Fibroblast of peridontal ligament (primary cell): ENCODE results near the gene SSBP1.
"Not testable (repeated sequence)": the region's sequence is repeated elsewhere in the genome, so short reads cannot be mapped to it uniquely, and the experiment has no call there.

Experiments
- DNase-seq: peaks from one replicate; pipeline ENCODE4 v3.0.0-alpha.2; 2010; ENCODE audit errors: extremely low read depth

The SSBP1 gene

DNA sequence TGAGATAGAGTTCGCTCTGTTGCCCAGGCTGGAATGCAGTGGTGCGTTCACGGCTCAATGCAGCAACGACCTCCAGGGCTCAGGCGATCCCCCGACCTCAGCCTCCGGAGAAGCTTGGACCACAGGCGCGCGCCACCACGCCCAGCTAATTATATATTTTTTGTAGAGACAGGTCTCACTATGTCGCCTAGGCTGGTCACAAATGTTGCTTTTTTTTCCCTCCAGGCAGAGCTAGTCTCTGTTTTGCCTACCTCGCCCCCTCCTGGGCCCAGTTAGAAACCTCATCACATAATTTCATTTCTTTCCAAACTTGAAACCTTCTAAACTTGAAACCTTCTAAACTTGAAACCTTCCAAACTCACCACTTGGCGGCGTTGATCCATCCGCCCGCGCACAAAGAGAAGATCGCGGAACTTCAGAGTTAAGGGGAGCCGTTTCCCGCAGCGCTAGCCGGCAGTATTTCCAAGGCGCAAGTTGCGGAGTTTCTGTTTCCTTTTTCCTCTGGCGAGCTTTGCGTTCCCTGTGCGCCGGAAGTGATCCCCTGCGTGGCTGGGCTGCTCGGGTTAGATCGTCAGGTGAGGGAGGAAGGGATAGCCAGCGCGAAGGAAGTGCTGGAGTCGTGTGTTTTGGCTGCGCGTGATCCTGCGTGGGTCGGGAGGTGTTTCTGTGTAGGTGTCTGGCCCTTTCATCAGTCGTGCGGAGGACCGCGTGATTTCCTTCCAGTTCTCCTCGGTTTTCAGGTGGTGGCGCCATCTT is at the start of gene SSBP1:
TSS of gene SSBP1 (plus strand) at position 523 of the 756 bp plus-strand sequence. CDS start 809 bp downstream, outside the sequence.
- DNase-seq: peak; percentile 97

- DNase-seq: not testable (repeated sequence)
These were observed 48.9 kb upstream of the SSBP1 start for GRCh38 chr7:141689072-141689825.

- no peak for DNase-seq
These were observed 46.6 kb upstream of the SSBP1 start for GRCh38 chr7:141691540-141691939.

GRCh38 chr7:141691961-141692360 is 46.2 kb upstream of the SSBP1 start:
- DNase-seq: no peak

DNA sequence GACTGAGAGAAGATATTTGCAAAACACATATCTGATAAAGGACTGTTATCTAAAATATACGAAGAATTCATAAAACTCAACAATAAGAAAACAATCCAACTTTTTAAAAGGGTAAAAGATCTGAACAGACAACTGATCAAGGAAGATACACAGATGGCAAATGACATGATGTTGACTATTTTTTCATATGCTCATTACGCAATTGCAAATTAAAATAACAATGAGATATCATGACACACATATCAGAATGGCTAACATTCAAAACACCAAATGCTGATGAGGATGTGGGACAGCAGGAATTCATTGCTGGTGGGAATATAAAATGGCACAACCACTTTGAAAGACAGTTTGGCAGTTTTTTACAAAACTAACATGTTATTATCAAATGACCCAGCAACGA is 45.1 kb upstream of the SSBP1 start:
- DNase-seq: no peak

DNA sequence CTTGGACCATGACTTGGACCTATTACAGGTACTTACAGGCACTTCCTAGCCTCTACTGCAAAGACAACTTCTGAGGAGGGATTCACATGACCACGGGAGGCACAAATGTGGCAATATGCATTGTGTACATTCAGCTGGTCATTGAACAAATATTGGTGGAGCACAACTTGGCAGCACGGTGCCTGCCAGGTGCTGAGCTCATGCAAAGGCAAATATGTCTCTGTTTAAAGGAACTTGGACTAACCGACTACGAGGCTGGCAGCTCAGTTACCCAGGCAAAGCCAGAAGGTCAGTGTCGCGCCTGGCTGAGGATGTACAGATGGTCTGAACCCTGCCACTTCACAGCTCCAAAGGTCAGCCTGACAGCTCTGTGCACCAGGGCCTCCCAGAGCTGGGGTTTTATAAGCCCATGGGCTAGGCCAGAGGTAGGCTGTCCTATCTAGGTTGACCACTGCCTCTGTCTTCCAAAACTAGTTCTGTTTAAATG is 42.3 kb upstream of the SSBP1 start:
- no peak for DNase-seq

DNA sequence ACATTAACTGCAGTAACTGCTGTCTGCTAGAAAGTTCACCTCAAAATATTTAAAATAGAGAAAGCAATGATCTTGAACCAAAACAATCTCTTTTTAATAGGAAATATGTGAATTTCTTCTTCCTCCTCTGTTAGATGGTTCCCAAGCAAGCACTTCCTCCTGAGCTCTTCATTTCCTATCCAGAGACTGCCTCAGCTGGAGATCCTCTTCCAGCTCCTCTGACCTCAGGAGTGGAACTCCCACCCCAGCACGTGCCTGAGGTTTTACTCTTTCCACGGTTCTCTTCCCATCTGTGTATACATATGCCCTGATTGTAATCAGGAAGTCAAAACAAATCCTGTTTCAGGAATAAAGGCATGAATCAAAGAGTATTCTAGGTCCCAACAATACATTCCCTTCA is 41.8 kb upstream of the SSBP1 start:
- no peak for DNase-seq

- no peak for DNase-seq
These were observed 40.8 kb upstream of the SSBP1 start for GRCh38 chr7:141697211-141697871.

GRCh38 chr7:141698247-141699015 is 39.7 kb upstream of the SSBP1 start:
- DNase-seq: no peak

- no peak for DNase-seq
These were observed 38.3 kb upstream of the SSBP1 start for GRCh38 chr7:141699860-141700259.

DNA sequence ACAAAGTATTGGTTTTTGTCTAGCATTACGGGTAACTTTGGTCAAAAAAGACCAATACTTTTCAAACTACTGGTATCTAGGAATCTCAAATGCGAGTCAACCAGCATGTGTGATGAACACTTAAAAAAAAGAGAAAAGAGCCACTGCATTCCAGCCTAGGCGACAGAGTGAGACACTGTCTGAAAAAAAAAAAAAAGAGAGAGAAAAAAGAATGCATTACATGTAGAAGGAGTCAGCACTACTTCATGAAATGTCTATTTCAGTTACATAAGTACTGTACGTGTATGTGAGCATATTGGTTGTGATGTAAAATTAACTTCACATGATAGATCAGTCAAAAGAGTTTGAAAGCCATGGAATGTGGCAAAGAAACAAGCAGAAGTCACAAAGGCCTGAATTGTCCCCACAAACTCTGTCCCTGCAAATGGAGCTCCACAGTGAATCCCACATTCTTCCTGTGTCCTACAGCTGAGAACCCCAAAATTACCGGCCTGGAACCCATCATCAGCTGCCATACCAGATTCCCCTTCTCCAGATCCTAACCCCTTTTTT is 37.8 kb upstream of the SSBP1 start:
- no peak for DNase-seq

- DNase-seq: no peak
These were observed 37.2 kb upstream of the SSBP1 start for GRCh38 chr7:141700848-141701371.

- DNase-seq: no peak
These were observed 36.6 kb upstream of the SSBP1 start for GRCh38 chr7:141701489-141702046.

- DNase-seq: no peak
These were observed 36.1 kb upstream of the SSBP1 start, which contains the start of gene DENND11 for GRCh38 chr7:141702047-141702567. Gene DENND11, minus strand, starts transcription at chr7:141702166. Its CDS starts 13 bp downstream, at chr7:141702153.

DNA sequence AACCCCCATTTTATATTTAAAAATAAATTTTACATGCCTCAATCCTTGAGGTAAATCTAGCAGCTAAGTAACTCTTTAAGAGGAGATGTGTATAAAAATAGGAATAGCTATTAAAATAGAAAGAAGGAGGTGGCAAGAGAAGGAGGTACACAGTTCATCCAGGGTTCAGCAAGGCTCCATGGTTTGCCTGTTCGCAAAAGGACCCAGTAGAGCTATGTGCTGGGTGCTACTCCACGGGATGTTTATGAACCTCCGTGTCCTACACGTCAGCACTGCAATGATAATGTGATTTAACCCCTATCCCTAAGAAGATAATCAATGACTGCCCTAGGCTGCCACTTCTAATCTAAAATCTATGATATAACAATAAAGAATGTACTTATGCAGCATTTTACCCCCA is 35.3 kb upstream of the SSBP1 start:
- no peak for DNase-seq

DNA sequence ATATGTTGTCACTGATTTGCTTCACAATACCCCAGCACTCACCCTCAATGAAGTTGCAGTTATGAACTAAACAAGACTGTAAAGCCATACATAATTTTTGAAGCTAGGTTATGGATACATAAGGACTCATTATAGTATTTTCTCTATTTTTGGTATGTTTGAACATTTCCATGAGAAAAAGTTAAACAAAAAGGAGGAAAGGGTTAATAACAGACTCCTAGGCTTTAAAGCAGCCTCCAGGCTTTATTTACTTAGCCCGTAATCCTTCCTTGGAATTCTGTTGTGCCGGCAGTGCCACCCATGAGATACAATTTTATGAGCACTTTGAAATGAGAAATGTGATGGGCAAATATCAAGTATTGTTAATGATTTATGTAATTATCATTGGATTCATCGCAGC is 34.0 kb upstream of the SSBP1 start:
- DNase-seq: no peak

- no peak for DNase-seq
These were observed 33.4 kb upstream of the SSBP1 start for GRCh38 chr7:141704741-141705140.

DNA sequence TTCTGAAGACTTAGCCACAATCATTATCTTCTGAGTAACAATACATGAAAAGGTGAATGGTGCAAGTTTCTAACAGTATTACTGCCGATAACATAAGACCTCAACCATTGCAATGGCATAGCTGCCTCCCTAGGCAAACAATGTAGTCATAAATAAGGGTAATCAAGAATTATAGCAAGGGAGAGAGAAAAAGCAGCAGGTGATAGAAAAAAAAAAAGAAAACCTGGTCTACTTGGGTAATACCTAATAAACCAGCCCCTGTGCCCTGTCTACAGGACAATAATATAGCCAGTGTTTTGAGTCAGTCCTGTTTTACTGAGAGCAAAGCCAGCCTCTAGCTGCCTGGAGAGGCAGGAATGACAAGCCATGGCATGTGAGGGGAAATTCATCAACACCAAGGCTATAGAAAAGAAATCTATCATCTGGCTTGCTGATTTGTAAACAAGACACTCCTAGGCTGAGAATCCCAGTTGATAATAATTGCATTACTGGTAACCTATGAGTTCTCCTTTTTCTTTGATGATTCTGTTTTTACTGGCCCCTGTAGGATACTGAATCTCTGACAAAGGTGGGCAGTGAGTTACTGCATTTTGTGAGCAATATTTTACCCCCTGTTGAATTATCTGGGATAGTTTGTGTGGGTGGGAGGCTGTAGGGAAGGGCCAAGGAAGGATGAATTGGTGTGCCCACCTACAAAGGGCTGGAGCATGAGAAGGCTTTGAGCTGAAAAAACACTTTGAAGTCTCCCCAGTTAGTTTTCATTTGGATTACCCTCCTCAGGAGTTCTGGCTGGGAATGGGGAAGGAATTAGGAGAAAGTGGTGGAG is 31.7 kb upstream of the SSBP1 start:
- no peak for DNase-seq

DNA sequence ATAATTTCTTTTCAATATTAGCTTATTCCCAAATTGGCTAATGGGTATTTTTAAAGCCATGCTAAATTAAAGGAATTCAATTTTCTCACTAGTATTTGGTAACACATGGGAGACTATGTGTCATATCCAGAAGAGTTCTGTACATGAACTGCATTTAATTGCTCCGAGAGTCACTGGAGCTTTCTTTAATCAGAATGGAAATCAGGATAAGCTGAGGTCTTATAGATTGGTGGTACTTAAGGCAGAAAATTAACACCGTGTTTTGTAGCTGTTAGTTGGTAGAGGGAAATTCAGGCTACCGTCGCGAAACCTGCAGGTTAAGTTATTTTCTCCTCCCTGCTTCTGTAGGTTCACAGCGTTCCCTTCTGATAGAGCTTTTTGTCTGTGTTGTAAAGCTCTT is 29.8 kb upstream of the SSBP1 start, which contains the start of gene WEE2:
TSS of gene WEE2 (plus strand) at position 3 of the 400 bp plus-strand sequence. CDS start 406 bp downstream, outside the sequence.
- DNase-seq: no peak
